GM23338 (cell line): ENCODE results near the gene IVD.

Source experiments
- EZH2phosphoT487 ChIP-seq: fragments of 200-600 bp; sonication (generic); IDR thresholded peaks from one replicate; pipeline ENCODE4 v1.8.1; 2018; ENCODE audit warnings: antibody characterized with exemption; ENCODE audit not compliant: unreplicated experiment
- TF ChIP-seq, protein P1 (sequence below), 2 experiments: fragments of 200-600 bp in 1 of 2; sonication (generic) in 1 of 2; conservative IDR thresholded peaks; 2 replicates each; pipeline versions ENCODE4 v1.5.1 to v1.6.1; 2016 to 2017; ENCODE audit warnings: antibody characterized with exemption in 2 of 2, low read depth in 2 of 2, mild to moderate bottlenecking in 2 of 2, moderate library complexity in 1 of 2
- TF ChIP-seq, protein P2 (sequence below): IDR thresholded peaks from one replicate; pipeline ENCODE4 v1.6.1; 2018; ENCODE audit warnings: antibody characterized with exemption; ENCODE audit not compliant: unreplicated experiment

DNA sequence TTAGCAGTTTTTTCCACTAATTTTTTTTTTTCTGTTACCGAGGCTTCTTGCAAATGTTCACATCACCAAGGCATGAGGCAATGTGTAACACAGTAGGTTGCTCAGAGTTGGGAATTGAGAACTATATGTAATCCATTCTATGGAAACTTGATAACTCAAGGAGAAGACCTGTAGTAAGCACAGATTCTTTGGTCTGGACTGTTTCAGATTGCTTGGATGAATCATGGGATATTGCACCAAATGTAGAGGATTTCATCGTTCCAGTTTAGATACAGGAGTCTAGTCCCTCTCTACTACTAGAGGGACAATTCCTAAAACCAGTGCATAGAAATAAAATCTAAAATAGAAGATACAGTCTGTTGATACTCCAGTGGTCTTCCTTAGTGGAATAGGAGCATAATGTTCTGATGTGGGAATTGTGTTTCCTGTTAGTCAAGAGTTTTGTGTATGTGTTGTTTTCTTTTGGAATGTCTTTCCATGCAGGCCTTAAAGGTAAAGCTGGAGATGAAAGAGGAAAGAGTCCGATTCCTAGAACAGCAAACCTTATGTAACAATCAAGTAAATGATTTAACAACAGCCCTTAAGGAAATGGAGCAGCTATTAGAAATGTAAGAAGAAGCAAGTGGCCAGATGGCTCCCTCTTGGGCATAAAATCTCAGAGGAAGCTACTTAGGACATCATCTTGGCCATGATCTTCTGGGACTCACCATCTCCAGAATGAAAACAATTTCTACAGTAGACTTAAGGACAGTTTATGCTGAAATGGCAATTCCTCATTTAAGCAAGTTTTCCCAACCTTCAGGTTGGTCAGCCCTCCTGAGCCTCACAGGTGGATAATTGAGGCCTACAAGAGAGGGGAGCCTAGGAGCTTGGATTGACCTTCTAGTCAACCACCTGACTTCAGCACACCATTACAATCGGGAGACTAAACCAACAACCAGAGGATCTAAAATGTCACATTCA lies 12.3 kb upstream of the IVD start:
- TF ChIP-seq, protein P1, sequence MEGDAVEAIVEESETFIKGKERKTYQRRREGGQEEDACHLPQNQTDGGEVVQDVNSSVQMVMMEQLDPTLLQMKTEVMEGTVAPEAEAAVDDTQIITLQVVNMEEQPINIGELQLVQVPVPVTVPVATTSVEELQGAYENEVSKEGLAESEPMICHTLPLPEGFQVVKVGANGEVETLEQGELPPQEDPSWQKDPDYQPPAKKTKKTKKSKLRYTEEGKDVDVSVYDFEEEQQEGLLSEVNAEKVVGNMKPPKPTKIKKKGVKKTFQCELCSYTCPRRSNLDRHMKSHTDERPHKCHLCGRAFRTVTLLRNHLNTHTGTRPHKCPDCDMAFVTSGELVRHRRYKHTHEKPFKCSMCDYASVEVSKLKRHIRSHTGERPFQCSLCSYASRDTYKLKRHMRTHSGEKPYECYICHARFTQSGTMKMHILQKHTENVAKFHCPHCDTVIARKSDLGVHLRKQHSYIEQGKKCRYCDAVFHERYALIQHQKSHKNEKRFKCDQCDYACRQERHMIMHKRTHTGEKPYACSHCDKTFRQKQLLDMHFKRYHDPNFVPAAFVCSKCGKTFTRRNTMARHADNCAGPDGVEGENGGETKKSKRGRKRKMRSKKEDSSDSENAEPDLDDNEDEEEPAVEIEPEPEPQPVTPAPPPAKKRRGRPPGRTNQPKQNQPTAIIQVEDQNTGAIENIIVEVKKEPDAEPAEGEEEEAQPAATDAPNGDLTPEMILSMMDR (conservative IDR thresholded peaks at IDR 0.05; ENCODE audit: low read depth in 2 of 2): no peak
- TF ChIP-seq, protein P2, sequence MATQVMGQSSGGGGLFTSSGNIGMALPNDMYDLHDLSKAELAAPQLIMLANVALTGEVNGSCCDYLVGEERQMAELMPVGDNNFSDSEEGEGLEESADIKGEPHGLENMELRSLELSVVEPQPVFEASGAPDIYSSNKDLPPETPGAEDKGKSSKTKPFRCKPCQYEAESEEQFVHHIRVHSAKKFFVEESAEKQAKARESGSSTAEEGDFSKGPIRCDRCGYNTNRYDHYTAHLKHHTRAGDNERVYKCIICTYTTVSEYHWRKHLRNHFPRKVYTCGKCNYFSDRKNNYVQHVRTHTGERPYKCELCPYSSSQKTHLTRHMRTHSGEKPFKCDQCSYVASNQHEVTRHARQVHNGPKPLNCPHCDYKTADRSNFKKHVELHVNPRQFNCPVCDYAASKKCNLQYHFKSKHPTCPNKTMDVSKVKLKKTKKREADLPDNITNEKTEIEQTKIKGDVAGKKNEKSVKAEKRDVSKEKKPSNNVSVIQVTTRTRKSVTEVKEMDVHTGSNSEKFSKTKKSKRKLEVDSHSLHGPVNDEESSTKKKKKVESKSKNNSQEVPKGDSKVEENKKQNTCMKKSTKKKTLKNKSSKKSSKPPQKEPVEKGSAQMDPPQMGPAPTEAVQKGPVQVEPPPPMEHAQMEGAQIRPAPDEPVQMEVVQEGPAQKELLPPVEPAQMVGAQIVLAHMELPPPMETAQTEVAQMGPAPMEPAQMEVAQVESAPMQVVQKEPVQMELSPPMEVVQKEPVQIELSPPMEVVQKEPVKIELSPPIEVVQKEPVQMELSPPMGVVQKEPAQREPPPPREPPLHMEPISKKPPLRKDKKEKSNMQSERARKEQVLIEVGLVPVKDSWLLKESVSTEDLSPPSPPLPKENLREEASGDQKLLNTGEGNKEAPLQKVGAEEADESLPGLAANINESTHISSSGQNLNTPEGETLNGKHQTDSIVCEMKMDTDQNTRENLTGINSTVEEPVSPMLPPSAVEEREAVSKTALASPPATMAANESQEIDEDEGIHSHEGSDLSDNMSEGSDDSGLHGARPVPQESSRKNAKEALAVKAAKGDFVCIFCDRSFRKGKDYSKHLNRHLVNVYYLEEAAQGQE: no peak
- TF ChIP-seq EZH2phosphoT487: no peak
